Measurements from ENCODE around the gene TMEM176A.

The TMEM176A gene

GRCh38 chr7:150835019-150835418, 34.5 kb downstream of the TMEM176A start:
- no peak overlapping the region for H3K4me3 ChIP-seq (ENCODE audit: low read depth, low read length)
- no peak for TF ChIP-seq POLR2A (IDR thresholded peaks at IDR 0.05; ENCODE audit: extremely low read depth, insufficient read length)
- no peak for TF ChIP-seq CTCF (IDR thresholded peaks at IDR 0.05; ENCODE audit: low read depth, low read length)
- no peak for TF ChIP-seq MAX (IDR thresholded peaks at IDR 0.05; ENCODE audit: low read depth, low read length)
- no peak for TF ChIP-seq MYC (IDR thresholded peaks at IDR 0.05; ENCODE audit: low read depth, low read length)
- no peak for DNase-seq (ENCODE audit: low read depth)

DNA sequence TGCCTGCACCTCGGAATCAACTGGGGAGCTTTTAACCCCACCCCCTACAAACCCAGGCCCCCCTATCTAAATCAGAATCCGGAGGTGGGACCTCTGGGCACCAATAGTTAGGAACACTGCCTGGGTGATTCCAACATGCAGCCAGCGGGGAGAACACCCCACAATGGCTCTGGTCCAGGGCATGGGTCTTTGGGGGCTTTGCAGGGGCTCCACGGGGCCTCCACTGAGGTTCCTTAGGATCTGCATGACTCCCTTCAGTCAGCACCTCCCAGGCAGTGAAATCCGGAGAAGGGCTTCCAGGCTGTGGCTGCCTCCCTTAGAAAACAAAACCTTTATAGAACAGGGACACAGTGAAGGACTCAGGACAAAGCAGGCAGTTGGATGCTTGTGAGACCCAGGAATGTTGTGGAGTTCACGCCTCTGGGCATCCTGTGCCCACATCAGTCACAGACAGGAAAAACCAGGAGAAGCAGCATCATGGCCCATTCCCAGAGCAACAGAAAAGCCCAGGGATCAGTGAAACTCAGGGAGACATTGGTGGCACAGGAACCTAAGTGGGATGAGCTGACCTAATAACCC, 35.2 kb downstream of the TMEM176A start:
- TF ChIP-seq MYC (IDR thresholded peaks at IDR 0.05; ENCODE audit: low read depth, low read length): no peak
- no peak for TF ChIP-seq CTCF (IDR thresholded peaks at IDR 0.05; ENCODE audit: low read depth, low read length)
- no peak for TF ChIP-seq POLR2A (IDR thresholded peaks at IDR 0.05; ENCODE audit: extremely low read depth, insufficient read length)
- TF ChIP-seq MAX (IDR thresholded peaks at IDR 0.05; ENCODE audit: low read depth, low read length): no peak
- DNase-seq (ENCODE audit: low read depth): no peak
- no peak overlapping the region for H3K4me3 ChIP-seq (ENCODE audit: low read depth, low read length)

DNA sequence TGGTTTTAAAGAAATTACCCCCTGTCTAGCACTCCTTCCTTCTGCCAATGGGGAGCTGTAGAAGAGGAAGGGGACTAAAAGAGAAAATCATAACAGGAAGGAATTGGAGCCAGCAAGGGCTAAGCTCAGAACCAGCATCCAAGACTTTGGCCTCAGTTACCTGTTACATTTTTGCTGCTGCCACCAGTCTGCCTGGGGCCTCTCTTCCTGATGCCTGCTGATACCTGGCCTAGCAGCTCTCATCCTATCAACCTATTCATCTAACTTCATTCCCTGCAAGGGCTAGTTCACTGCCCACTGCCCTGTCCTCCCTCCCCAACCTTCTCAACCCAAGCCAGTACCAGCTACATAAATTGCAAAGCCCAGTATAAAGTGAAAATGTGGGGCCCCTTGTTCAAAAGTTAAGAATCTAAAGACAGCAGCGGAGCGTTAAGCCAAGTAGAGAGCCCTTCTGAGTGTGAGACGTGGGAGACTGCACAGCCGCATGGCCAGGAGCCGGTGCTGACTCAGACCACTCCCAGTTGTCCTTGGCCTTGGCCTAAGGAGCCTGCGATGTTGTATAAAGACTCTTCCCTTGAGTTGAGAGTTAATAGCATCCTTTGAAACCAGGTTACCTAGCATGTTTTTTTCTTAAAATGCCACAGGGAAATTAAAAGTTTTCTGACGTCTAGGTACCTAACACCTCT, 38.5 kb downstream of the TMEM176A start:
- no peak for TF ChIP-seq POLR2A (IDR thresholded peaks at IDR 0.05; ENCODE audit: extremely low read depth, insufficient read length)
- no peak for TF ChIP-seq CTCF (IDR thresholded peaks at IDR 0.05; ENCODE audit: low read depth, low read length)
- TF ChIP-seq MYC (IDR thresholded peaks at IDR 0.05; ENCODE audit: low read depth, low read length): no peak
- TF ChIP-seq MAX (IDR thresholded peaks at IDR 0.05; ENCODE audit: low read depth, low read length): no peak
- DNase-seq (ENCODE audit: low read depth): no peak
- H3K4me3 ChIP-seq (ENCODE audit: low read depth, low read length): no peak overlapping the region

DNA sequence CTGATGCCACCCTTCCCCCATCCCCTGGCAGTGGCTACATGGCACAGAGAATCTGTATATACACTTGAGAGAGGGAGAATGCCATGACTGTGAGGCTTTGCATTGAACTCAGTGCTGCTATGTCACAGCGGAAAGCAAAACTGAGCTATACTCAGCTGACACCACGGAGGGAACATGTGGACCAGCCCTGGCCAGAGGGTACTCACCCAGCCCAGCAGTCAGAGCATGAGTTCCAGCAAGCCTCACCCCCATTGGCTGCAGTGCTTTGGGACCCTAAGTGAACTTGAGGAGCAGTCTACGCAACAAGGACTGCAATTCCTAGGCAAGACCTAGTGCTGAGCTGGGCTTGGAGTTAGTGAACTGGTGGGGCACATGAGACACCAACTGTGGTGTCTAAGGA, 41.4 kb downstream of the TMEM176A start:
- no peak overlapping the region for H3K4me3 ChIP-seq (ENCODE audit: low read depth, low read length)
- TF ChIP-seq POLR2A (IDR thresholded peaks at IDR 0.05; ENCODE audit: extremely low read depth, insufficient read length) (no peak), MAX (IDR thresholded peaks at IDR 0.05; ENCODE audit: low read depth, low read length) (no peak), CTCF (IDR thresholded peaks at IDR 0.05; ENCODE audit: low read depth, low read length) (no peak), MYC (IDR thresholded peaks at IDR 0.05; ENCODE audit: low read depth, low read length) (no peak)
- no peak for DNase-seq (ENCODE audit: low read depth)

DNA sequence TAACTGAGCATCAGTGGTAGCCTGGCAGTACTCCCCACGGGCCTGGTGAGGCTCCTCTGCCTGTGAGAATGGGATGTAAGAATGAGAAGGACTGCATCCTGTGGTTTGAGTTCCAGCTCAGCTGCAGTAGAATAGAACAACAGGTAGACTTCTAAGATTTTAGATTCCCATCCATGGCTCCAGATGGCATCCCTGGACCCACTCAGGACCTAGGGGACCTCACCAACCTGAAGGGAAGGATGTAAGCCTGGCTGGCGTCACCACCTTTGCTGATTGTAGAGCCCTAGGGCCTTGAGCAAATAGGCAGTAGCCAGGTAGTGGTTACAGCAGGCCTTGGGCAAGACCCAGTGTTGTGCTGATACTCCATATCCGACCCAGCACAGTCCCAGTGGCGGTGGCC, 42.1 kb downstream of the TMEM176A start:
- DNase-seq (ENCODE audit: low read depth): no peak
- H3K4me3 ChIP-seq (ENCODE audit: low read depth, low read length): no peak overlapping the region
- TF ChIP-seq MAX (IDR thresholded peaks at IDR 0.05; ENCODE audit: low read depth, low read length): no peak
- TF ChIP-seq CTCF (IDR thresholded peaks at IDR 0.05; ENCODE audit: low read depth, low read length): no peak
- TF ChIP-seq POLR2A (IDR thresholded peaks at IDR 0.05; ENCODE audit: extremely low read depth, insufficient read length): no peak
- TF ChIP-seq MYC (IDR thresholded peaks at IDR 0.05; ENCODE audit: low read depth, low read length): no peak

Data from NB4 (cell line).